HEK293 (cell line): ENCODE results near the gene SCP2D1.

Experiments used
- BCL11A ChIP-seq: fragments of 450-650 bp; formaldehyde crosslinking; IDR thresholded peaks from 2 replicates; pipeline ENCODE4 v1.5.1; 2016; ENCODE audit warnings: low read depth, missing biosample characterization, missing genetic modification characterization
- ZBTB20 ChIP-seq: fragments of 450-650 bp; formaldehyde crosslinking; IDR thresholded peaks from 2 replicates; pipeline ENCODE4 v1.5.1; 2016; ENCODE audit warnings: missing biosample characterization, missing genetic modification characterization
- ZBTB21 ChIP-seq: fragments of 450-650 bp; formaldehyde crosslinking; IDR thresholded peaks from 2 replicates; pipeline ENCODE4 v1.5.1; 2017; ENCODE audit warnings: missing biosample characterization, missing genetic modification characterization
- ZBTB26 ChIP-seq: fragments of 450-650 bp; formaldehyde crosslinking; optimal IDR thresholded peaks from 2 replicates; pipeline ENCODE3; 2016; ENCODE audit warnings: missing biosample characterization, mild to moderate bottlenecking, missing genetic modification characterization
- ZFP3 ChIP-seq: fragments of 450-650 bp; formaldehyde crosslinking; IDR thresholded peaks from 2 replicates; pipeline ENCODE4 v1.5.1; 2016; ENCODE audit warnings: low read depth, missing biosample characterization, missing genetic modification characterization
- ZNF2 ChIP-seq: fragments of 450-650 bp; formaldehyde crosslinking; IDR thresholded peaks from 2 replicates; pipeline ENCODE4 v1.5.1; 2016; ENCODE audit warnings: missing biosample characterization, missing genetic modification characterization
- ZNF239 ChIP-seq: fragments of 450-650 bp; formaldehyde crosslinking; IDR thresholded peaks from 2 replicates; pipeline ENCODE4 v1.5.1; 2016; ENCODE audit warnings: missing biosample characterization, missing genetic modification characterization
- ZNF274 ChIP-seq, 2 experiments: fragments of 200-500 bp in 1 of 2; fragments of 450-650 bp in 1 of 2; sonication (Bioruptor generic) in 1 of 2; formaldehyde crosslinking in 1 of 2; IDR thresholded peaks; 2 replicates each; pipeline versions ENCODE4 v1.5.1 to v1.6.1; 2014 to 2016; ENCODE audit warnings: borderline replicate concordance in 1 of 2, inconsistent platforms in 1 of 2, low read length in 1 of 2, missing biosample characterization in 1 of 2, missing genetic modification characterization in 1 of 2
- ZNF423 ChIP-seq: fragments of 450-650 bp; formaldehyde crosslinking; IDR thresholded peaks from 2 replicates; pipeline ENCODE4 v1.5.1; 2016; ENCODE audit warnings: missing biosample characterization, missing genetic modification characterization
- ZNF785 ChIP-seq: fragments of 450-650 bp; formaldehyde crosslinking; IDR thresholded peaks from 2 replicates; pipeline ENCODE4 v1.5.1; 2016; ENCODE audit warnings: missing biosample characterization, missing genetic modification characterization
- TF ChIP-seq, protein P1 (sequence below): fragments of 450-650 bp; formaldehyde crosslinking; IDR thresholded peaks from 2 replicates; pipeline ENCODE4 v1.5.1; 2016; ENCODE audit warnings: missing biosample characterization, missing genetic modification characterization
- TF ChIP-seq, protein P2 (sequence below): fragments of 450-650 bp; formaldehyde crosslinking; IDR thresholded peaks from 2 replicates; pipeline ENCODE4 v1.5.1; 2016; ENCODE audit warnings: missing biosample characterization, missing genetic modification characterization
- TF ChIP-seq, protein P3 (sequence below): fragments of 450-650 bp; formaldehyde crosslinking; IDR thresholded peaks from 2 replicates; pipeline ENCODE4 v1.5.1; 2016; ENCODE audit warnings: missing biosample characterization, missing genetic modification characterization
- TF ChIP-seq, protein P4 (sequence below): fragments of 450-650 bp; formaldehyde crosslinking; IDR thresholded peaks from 2 replicates; pipeline ENCODE4 v1.5.1; 2016; ENCODE audit warnings: missing biosample characterization, missing genetic modification characterization

DNA sequence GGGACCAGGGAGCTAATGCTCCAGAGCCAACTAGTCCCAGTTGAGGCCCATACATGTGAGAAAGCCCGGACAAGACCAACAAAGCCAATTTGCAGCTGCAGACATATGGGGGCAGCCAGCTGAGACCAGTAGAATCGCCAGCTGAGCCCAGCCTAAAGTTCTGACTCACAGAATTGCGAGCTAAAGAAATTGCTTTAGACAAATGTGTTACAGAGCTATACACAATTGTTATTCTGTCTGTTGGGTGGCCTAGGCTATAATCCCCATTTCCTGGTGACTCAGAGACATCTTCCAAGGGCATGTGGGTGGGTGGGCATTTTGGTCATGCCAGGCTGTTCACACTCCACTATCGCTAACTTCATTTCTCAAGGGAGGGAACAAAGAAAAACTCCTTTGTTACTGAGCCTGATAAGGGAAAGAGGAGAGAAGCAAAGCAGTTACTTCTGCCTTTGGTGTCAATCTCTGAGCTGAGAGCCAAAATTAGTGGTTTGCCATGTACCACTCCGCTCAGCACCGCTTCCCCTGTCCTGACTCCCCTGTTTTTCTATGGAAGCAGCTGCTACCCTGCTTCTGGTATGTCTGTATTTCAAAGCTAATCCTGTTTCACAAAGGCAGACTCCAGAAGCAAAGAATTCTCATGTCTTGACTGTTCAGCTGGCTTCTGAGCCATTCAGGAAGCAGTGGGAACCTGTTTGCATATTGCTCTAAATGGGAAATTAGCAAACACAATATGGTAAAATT, 26.1 kb downstream of the SCP2D1 start:
- TF ChIP-seq, protein P1, sequence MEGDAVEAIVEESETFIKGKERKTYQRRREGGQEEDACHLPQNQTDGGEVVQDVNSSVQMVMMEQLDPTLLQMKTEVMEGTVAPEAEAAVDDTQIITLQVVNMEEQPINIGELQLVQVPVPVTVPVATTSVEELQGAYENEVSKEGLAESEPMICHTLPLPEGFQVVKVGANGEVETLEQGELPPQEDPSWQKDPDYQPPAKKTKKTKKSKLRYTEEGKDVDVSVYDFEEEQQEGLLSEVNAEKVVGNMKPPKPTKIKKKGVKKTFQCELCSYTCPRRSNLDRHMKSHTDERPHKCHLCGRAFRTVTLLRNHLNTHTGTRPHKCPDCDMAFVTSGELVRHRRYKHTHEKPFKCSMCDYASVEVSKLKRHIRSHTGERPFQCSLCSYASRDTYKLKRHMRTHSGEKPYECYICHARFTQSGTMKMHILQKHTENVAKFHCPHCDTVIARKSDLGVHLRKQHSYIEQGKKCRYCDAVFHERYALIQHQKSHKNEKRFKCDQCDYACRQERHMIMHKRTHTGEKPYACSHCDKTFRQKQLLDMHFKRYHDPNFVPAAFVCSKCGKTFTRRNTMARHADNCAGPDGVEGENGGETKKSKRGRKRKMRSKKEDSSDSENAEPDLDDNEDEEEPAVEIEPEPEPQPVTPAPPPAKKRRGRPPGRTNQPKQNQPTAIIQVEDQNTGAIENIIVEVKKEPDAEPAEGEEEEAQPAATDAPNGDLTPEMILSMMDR (tag by site-specific recombination), result no peak
- TF ChIP-seq, protein P2, sequence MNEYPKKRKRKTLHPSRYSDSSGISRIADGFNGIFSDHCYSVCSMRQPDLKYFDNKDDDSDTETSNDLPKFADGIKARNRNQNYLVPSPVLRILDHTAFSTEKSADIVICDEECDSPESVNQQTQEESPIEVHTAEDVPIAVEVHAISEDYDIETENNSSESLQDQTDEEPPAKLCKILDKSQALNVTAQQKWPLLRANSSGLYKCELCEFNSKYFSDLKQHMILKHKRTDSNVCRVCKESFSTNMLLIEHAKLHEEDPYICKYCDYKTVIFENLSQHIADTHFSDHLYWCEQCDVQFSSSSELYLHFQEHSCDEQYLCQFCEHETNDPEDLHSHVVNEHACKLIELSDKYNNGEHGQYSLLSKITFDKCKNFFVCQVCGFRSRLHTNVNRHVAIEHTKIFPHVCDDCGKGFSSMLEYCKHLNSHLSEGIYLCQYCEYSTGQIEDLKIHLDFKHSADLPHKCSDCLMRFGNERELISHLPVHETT (tag by site-specific recombination), result no peak
- TF ChIP-seq ZNF785 (no peak), ZNF2 (tag by site-specific recombination) (no peak), ZBTB20 (tag by site-specific recombination) (no peak), ZNF274 (IDR thresholded peaks at IDR 0.05; ENCODE audit: low read length) (no peak), ZNF274 (tag by site-specific recombination; IDR thresholded peaks at IDR 0.05; ENCODE audit: borderline replicate concordance) (no peak), ZBTB21 (no peak), BCL11A (tag by site-specific recombination) (no peak), ZNF423 (no peak), ZFP3 (tag by site-specific recombination) (no peak), ZNF239 (no peak), ZBTB26 (tag by site-specific recombination) (no peak)
- TF ChIP-seq, protein P3, sequence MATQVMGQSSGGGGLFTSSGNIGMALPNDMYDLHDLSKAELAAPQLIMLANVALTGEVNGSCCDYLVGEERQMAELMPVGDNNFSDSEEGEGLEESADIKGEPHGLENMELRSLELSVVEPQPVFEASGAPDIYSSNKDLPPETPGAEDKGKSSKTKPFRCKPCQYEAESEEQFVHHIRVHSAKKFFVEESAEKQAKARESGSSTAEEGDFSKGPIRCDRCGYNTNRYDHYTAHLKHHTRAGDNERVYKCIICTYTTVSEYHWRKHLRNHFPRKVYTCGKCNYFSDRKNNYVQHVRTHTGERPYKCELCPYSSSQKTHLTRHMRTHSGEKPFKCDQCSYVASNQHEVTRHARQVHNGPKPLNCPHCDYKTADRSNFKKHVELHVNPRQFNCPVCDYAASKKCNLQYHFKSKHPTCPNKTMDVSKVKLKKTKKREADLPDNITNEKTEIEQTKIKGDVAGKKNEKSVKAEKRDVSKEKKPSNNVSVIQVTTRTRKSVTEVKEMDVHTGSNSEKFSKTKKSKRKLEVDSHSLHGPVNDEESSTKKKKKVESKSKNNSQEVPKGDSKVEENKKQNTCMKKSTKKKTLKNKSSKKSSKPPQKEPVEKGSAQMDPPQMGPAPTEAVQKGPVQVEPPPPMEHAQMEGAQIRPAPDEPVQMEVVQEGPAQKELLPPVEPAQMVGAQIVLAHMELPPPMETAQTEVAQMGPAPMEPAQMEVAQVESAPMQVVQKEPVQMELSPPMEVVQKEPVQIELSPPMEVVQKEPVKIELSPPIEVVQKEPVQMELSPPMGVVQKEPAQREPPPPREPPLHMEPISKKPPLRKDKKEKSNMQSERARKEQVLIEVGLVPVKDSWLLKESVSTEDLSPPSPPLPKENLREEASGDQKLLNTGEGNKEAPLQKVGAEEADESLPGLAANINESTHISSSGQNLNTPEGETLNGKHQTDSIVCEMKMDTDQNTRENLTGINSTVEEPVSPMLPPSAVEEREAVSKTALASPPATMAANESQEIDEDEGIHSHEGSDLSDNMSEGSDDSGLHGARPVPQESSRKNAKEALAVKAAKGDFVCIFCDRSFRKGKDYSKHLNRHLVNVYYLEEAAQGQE (tag by site-specific recombination), result no peak
- TF ChIP-seq, protein P4, sequence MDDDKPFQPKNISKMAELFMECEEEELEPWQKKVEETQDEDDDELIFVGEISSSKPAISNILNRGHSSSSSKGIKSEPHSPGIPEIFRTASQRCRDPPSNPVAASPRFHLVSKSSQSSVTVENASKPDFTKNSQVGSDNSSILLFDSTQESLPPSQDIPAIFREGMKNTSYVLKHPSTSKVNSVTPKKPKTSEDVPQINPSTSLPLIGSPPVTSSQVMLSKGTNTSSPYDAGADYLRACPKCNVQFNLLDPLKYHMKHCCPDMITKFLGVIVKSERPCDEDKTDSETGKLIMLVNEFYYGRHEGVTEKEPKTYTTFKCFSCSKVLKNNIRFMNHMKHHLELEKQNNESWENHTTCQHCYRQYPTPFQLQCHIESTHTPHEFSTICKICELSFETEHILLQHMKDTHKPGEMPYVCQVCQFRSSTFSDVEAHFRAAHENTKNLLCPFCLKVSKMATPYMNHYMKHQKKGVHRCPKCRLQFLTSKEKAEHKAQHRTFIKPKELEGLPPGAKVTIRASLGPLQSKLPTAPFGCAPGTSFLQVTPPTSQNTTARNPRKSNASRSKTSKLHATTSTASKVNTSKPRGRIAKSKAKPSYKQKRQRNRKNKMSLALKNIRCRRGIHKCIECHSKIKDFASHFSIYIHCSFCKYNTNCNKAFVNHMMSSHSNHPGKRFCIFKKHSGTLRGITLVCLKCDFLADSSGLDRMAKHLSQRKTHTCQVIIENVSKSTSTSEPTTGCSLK (tag by site-specific recombination), result no peak
